Lower lobe of right lung (tissue), 2 donors: Measurements from ENCODE around the gene TSPYL1. TPM values are rescaled to one million over a fixed set of nuclear protein-coding genes. Genes with fewer than 3 reads are reported as not detected.

Source experiments
- ATAC-seq, 2 donors: fragments of 200-7000 bp; cut with Tn5 transposase; one replicate each; pipeline ENCODE4 v1.9.1; 2020 to 2022; ENCODE audit warnings: mild to moderate bottlenecking in 2 of 2, moderate library complexity in 2 of 2
- DNase-seq: peaks from one replicate; pipeline ENCODE4 v3.0.0-alpha.2; 2020
- H3K27ac ChIP-seq: fragments of 200-600 bp; one replicate; pipeline ENCODE4 v1.8.0; 2022
- H3K27me3 ChIP-seq: fragments of 200-600 bp; one replicate; pipeline ENCODE4 v1.8.0; 2022; ENCODE audit warnings: low read depth
- H3K36me3 ChIP-seq: fragments of 200-600 bp; one replicate; pipeline ENCODE4 v1.8.0; 2022; ENCODE audit warnings: mild to moderate bottlenecking
- H3K4me1 ChIP-seq: fragments of 200-600 bp; one replicate; pipeline ENCODE4 v1.8.0; 2022
- H3K4me3 ChIP-seq: fragments of 200-600 bp; one replicate; pipeline ENCODE4 v1.8.0; 2022; ENCODE audit warnings: mild to moderate bottlenecking
- H3K9me3 ChIP-seq: fragments of 200-600 bp; one replicate; pipeline ENCODE4 v1.8.0; 2022
- intact Hi-C: fragments of 100-400 bp; cut with DNase I; formaldehyde crosslinking; loops from one replicate; pipeline ENCODE4 v1.11.0; 2022
- total RNA-seq: library from RNA; stranded (reverse); fragmentation: NEBNext Ultra II Directional; extraction: Animal tissue kit (Norgen Biotek cat#: 25700); gene quantifications from one replicate; pipeline ENCODE4 v1.2.1, GENCODE V29; 2021
- TF ChIP-seq, protein P1 (sequence below): fragments of 200-600 bp; IDR thresholded peaks from one replicate; pipeline ENCODE4 v1.8.0; 2022; ENCODE audit warnings: antibody characterized with exemption, mild to moderate bottlenecking
- donor health status: DM: no; HTN: yes; CAD: no; lungs with severe emphysema.

Gene TSPYL1
- total RNA-seq, 1 donor from 2014 or later, result 72.7 TPM

DNA sequence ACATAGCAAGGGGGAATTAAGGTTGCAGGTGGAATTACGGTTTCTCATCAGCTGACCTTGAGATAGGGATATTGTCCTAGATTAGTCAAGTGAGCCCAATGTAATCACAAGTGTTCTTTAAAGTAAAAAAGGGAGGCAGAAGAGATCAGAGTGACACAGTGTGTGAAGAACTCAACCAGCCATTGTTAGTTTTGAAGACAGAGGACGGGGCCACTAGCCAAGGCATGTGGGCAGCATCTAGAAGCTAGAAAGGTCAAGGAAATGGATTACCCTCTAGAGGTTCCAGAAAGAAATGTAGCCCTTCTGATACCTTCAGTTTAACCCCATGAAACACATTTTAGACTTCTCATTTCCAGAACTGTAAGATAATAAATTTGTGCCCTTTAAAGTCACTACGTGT is 18.5 kb upstream of the TSPYL1 start:
- no peaks in the 10 kb centered on the region for H3K36me3 ChIP-seq
- H3K4me3 ChIP-seq, result no peak overlapping the region
- intact Hi-C loops, result no loop called here
- ATAC-seq, result no peak
- TF ChIP-seq, protein P1, sequence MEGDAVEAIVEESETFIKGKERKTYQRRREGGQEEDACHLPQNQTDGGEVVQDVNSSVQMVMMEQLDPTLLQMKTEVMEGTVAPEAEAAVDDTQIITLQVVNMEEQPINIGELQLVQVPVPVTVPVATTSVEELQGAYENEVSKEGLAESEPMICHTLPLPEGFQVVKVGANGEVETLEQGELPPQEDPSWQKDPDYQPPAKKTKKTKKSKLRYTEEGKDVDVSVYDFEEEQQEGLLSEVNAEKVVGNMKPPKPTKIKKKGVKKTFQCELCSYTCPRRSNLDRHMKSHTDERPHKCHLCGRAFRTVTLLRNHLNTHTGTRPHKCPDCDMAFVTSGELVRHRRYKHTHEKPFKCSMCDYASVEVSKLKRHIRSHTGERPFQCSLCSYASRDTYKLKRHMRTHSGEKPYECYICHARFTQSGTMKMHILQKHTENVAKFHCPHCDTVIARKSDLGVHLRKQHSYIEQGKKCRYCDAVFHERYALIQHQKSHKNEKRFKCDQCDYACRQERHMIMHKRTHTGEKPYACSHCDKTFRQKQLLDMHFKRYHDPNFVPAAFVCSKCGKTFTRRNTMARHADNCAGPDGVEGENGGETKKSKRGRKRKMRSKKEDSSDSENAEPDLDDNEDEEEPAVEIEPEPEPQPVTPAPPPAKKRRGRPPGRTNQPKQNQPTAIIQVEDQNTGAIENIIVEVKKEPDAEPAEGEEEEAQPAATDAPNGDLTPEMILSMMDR, result no peak
- no peak overlapping the region for H3K27ac ChIP-seq
- no peaks in the 10 kb centered on the region for H3K4me1 ChIP-seq
- no peak for DNase-seq
- H3K9me3 ChIP-seq, result no peaks in the 10 kb centered on the region
- H3K27me3 ChIP-seq, result no peaks in the 10 kb centered on the region

DNA sequence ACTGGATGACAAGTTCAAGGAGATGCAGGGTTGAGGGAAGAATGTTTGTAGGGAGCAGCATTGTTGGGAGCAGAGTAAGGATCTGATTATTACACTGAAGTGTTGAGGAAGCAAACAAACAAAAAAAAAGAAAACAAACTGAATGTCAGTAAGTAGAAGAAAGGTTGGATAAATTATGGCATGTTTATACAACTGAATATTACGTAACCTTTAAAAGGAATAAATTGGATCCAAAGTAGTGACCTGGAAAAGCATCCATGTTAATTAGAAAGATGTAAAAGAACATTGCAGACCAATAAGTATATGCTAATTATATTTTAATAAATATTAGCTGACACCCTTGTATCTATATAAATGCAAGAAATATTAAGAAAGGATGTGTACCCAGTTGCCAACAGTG is 12.8 kb upstream of the TSPYL1 start:
- no peaks in the 10 kb centered on the region for H3K36me3 ChIP-seq
- no peak for DNase-seq
- intact Hi-C loops, result no loop called here
- no peaks in the 10 kb centered on the region for H3K27me3 ChIP-seq
- TF ChIP-seq, protein P1, result no peak
- H3K9me3 ChIP-seq, result no peaks in the 10 kb centered on the region
- no peak for ATAC-seq
- no peaks in the 10 kb centered on the region for H3K4me1 ChIP-seq
- no peak overlapping the region for H3K4me3 ChIP-seq
- H3K27ac ChIP-seq, result no peak overlapping the region

DNA sequence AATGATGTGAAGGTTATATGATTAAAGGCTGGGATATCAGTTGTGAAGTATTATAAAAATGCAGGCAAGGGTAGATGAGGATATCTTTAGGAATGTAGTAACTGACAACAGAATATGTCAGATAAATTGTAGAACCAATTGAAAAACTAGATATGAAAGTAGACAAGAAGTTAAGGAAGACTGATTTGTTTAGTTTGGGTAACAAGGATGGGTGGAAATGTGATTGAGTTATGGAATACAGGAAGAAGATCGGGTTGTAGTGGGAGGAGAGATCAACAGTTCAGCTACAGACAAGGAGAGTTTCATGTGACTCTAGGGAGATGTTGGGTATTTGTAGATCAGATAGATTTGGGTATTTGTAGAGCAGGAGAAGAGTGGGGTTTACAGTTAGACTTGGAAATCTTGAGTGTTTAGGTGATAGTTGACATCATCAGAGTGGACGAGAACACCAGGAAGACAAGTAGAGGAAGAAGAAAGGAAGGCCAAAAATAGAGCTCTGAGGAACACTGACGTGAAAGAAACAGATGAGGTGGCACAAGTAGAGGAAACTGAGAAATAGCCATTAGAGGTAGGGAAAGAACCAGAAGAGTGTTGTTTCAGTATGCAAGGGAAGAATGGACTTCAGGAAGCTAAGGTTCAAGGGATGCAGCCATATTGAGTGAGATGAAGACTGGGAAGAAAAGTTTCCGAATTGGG is 12.1 kb upstream of the TSPYL1 start:
- H3K27me3 ChIP-seq, result no peaks in the 10 kb centered on the region
- ATAC-seq, result no peak
- H3K9me3 ChIP-seq, result no peaks in the 10 kb centered on the region
- H3K27ac ChIP-seq, result no peak overlapping the region
- intact Hi-C loops, result no loop called here
- H3K4me3 ChIP-seq, result no peak overlapping the region
- TF ChIP-seq, protein P1, result no peak
- no peaks in the 10 kb centered on the region for H3K4me1 ChIP-seq
- no peak for DNase-seq
- no peaks in the 10 kb centered on the region for H3K36me3 ChIP-seq

GRCh38 chr6:116290799-116291198 is 11.1 kb upstream of the TSPYL1 start:
- no peak for ATAC-seq
- Histone ChIP-seq H3K27ac (no peak overlapping the region), H3K4me1 (no peaks in the 10 kb centered on the region), H3K4me3 (no peak overlapping the region), H3K9me3 (no peaks in the 10 kb centered on the region), H3K27me3 (no peaks in the 10 kb centered on the region), H3K36me3 (no peaks in the 10 kb centered on the region)
- TF ChIP-seq, protein P1, result no peak
- intact Hi-C loops, result no loop called here
- no peak for DNase-seq

- Histone ChIP-seq H3K27ac (no peak overlapping the region), H3K9me3 (no peaks in the 10 kb centered on the region), H3K4me1 (no peaks in the 10 kb centered on the region), H3K36me3 (no peaks in the 10 kb centered on the region), H3K4me3 (no peak overlapping the region), H3K27me3 (no peaks in the 10 kb centered on the region)
- TF ChIP-seq, protein P1, result no peak
- ATAC-seq, result no peak
- intact Hi-C loops, result no loop called here
- no peak for DNase-seq
Measured at GRCh38 chr6:116289876-116290275, 10.1 kb upstream of the TSPYL1 start.
